Measurements from ENCODE around the gene R3HDM2.
A peak's percentile ranks its signal among the peaks of the same experiment; 100 is the strongest.

R3HDM2 gene

DNA sequence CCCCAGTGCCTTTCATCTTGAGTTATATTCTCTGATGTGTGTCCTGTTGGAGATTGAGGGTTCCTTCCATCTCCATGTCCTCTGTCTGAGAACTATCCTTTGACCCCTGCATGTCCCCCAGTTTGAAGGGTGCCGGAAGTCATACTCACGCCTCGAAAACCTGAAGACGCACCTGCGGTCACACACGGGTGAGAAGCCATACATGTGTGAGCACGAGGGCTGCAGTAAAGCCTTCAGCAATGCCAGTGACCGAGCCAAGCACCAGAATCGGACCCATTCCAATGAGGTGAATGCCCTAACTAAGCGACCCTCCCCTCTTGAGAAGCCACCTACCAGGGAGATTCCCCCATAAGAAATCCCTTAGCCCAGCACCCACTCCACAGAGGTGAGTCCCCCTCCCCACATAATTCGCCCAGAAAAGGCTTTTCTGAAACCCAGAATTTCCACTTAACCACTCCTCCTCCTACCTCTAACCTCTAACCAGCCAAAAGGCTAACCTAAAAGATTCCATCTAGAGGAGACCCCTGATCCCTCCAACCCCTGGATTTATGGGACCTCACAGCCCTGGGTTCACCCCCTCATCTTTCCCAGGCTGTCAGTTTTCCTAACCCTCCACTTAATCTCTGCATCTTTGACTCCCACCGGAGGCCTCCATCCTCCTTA, 36.5 kb upstream of the R3HDM2 start:
- no peak for DNase-seq (ENCODE audit: low spot score)

DNA sequence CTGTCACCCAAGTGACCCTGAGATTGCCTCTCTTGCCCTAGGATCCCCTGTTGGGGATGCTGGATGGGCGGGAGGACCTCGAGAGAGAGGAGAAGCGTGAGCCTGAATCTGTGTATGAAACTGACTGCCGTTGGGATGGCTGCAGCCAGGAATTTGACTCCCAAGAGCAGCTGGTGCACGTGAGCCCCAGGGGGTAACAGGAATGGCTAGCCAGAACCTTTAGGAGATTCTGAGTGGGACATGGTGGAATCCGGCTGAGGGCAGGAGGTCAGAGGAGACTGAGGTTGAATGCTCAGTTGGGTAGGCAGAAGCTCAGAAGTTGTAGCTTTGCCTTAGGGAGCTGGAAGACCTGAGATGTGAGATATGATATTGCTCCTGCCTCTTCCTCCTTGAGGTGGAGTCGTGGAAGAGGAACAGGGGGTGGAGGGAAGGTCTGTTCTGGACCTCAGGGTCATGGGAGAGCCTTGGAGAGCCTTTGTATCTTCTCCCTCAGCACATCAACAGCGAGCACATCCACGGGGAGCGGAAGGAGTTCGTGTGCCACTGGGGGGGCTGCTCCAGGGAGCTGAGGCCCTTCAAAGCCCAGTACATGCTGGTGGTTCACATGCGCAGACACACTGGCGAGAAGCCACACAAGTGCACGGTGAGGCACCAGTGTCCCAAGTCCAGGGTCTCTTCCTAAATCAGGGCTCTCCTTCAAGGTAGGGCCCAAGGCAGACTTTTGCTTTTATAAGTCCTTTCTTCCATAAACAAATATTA, 35.1 kb upstream of the R3HDM2 start:
- no peak for DNase-seq (ENCODE audit: low spot score)

DNA sequence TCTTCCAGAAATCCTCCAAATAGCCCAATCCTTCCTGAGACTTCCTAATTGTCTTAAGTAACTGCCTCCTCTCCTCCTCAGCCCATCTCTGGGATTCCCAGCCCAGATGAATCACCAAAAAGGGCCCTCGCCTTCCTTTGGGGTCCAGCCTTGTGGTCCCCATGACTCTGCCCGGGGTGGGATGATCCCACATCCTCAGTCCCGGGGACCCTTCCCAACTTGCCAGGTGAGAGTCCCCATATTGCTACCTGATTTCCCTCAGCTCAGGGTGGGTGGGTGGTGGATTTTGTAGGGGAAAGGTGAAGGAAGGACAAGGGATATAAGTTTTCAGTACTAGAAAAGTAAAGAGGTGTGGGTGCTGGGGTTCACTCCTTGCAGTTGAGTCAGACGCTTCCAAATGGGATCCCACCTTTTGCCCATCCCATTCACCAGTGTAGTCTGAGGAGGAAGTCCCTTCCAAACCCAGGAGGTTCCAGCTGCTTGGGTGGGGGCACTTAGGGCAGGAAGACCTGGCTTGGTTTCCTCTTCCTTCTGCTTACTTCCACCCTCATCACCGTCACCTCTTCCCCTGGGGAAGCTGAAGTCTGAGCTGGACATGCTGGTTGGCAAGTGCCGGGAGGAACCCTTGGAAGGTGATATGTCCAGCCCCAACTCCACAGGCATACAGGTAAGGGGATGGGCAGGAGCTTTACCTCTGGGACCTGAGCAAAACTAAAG, 34.3 kb upstream of the R3HDM2 start:
- DNase-seq (ENCODE audit: low spot score), result no peak

DNA sequence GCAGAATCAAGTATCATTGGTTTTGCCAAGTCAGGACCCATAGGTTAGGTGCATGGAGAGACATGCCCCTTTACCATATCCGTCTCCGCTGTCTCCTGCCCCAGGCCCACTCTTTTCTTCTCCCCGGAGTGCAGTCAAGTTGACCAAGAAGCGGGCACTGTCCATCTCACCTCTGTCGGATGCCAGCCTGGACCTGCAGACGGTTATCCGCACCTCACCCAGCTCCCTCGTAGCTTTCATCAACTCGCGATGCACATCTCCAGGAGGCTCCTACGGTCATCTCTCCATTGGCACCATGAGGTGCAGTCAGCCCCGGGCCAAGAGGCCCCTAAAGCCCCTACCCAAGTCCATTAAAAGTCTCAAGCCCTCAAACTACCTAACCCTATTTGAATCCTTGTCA, 33.7 kb upstream of the R3HDM2 start:
- DNase-seq (ENCODE audit: low spot score), result no peak

DNA sequence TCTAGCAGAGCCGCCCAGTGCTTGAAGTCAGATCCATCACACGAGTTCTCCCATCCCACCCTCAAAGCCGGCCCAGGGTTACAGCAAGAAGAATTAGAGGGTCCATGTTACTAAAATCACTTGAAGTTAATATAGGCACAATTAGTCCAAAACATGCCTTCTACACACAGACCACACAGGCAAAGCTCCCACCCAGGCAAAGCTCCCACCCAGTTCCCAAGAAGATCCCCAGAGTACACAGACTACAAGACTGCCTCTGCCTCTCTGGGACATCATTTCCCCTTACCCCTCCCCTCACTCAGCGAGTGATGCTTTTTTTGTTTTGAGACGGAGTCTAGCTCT, 32.0 kb upstream of the R3HDM2 start:
- DNase-seq (ENCODE audit: low spot score), result no peak

DNA sequence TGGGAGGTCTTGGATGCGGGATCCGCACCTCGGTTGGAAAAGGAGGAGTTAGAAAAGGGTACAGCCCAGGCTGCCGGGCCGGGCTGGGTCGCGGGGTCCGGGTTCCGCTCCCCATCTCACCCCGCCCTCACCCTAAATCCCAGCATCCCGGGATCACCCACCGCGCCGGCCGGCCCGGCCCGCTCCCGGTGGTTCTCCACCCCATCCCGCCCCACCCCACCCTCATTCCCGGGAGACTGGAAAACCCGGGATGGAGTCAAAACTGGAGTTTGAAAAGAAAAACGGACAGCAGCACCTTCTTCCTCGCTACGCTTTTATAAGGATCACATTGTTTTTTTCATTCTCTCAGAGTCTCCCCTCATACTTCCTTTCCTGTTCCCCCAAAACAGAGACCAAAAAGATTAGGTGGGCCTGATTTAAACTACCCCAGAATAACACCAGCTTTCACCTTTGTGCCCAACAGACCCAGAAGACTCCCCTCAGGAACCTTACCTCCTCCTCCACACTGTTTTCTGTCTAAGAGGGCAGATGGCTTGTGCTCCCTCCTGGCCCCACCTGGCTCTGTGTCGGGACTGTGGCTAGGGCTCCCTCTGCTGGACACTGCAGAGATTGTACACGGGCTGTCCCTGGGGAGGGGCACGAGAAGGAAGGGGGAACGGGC, 31.5 kb upstream of the R3HDM2 start:
- peak; percentile 95 for DNase-seq (ENCODE audit: low spot score)

DNA sequence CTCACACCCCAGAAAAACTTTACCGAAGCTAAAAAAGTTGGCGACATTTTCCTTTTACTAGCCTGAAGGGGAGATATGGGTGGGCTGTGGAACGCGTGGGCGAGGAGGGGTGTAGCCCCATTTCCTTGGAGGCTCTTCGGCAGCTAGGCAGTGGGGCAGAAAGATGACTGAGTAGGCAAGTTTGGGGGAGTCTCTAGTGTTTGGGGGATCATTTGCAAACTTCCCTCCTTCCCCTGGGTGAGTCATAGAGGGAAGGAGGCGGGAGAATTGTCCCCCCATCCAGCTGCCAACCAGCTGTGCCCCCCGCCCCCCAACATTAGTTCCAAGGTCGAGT, 31.0 kb upstream of the R3HDM2 start:
- DNase-seq (ENCODE audit: low spot score), result no peak

DNA sequence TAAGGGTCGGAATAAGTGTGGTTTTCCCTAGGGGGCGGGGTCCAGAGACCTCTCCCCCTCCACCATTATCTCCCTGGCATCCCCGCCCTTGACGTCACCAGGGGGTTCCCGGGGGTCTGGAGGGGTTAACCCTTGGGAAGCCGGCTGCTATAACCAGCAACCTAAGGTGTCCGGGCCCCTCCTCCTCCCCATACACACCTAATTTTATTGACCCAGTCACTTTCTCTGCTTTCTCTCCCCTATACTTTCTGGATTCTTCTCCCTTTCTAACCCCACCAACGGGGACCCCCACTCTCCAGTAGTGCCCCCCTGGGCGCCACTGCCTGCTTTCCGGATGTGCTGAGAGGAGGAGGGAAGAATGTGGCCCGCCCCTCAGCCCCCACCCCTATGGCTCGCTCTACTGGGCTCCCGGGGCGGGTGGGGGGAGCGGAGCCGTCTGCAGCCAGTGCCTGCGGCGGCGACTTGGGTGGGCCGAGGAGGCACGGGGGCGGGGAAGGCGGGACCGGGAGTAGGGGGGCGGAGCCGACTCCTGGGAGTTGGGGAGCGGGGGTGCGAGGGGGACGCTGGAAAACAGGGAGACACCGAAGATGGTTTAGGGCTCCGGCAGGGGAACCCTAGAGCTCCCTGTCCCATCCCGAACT, 30.6 kb upstream of the R3HDM2 start:
- peak; percentile 81 for DNase-seq (ENCODE audit: low spot score)

DNA sequence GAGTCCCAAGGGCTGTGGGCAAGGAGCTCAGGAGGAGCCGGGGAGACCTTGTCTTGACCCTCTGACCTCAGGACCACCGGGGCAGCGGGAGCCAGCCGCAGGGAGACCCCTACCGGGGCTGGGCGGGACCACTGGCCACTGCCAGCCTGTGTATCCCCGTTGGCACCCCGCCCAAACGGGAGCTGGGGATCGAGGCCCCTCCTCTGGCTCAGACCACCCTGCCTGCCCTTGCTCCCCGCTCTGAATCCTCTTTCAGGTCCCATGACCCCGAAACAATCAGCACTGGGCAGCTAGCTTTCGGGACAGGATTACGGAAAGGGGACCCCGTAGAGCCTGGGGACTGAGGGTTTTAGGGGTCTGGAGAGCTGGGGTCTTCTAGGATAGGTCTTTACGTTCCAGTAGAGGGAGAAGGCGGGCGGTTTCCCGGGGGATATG, 30.0 kb upstream of the R3HDM2 start:
- peak; percentile 34 for DNase-seq (ENCODE audit: low spot score)

DNA sequence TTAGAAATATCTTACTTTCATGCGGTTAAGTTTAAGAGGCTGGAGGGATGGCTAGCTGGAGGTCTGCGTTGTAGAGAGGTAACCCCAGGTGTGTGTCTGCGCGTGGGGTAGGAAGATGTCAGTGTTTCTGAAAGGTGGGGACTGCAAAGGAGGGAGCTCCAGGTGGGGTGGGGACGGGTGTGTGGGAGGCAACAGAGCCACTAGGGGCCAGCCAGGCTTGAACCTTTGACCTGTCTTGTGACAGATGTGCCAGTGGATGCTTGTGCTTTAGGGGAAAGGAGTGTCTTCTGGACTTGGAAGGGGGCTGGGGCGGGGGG, 29.6 kb upstream of the R3HDM2 start:
- DNase-seq (ENCODE audit: low spot score), result no peak

DNA sequence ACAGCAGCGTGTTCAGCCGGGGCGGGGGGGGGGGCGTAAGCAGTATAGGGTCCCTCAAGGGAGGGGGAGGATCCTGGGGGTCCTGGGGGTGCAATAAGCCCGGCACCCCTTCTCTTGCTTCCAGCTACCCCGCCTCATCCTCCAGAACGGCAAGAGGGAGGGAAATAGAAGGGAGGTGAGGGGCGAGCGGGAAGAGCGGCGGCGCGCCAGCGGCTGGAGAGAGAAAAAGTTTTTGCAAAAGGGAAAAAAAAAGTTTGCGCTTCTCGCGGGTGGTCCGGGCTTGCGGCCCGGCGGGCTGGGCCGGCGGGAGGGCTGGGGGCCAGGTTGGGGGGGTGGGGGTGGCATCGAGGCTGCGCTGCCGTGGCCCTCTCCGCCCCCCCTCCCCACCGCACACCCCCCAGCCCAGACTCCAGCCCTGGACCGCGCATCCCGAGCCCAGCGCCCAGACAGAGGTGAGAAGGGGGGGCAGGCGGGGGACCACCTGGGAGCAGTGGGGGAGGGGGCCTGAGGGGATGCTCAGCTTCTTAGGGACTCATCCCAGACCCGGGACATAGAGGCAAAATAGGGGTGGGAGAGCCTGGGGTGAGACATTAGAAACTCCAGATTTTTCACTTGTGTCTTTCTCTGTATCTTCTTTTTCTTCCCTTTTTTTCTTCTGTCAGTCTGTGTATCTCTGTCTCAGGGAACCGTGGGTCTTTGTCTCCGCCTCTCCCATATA, 29.1 kb upstream of the R3HDM2 start, which contains the start of gene GLI1:
Gene GLI1, plus strand, starts transcription at position 36 of the 718 bp plus-strand sequence. CDS start 3,907 bp downstream, outside the sequence.
- DNase-seq (ENCODE audit: low spot score), result no peak

DNA sequence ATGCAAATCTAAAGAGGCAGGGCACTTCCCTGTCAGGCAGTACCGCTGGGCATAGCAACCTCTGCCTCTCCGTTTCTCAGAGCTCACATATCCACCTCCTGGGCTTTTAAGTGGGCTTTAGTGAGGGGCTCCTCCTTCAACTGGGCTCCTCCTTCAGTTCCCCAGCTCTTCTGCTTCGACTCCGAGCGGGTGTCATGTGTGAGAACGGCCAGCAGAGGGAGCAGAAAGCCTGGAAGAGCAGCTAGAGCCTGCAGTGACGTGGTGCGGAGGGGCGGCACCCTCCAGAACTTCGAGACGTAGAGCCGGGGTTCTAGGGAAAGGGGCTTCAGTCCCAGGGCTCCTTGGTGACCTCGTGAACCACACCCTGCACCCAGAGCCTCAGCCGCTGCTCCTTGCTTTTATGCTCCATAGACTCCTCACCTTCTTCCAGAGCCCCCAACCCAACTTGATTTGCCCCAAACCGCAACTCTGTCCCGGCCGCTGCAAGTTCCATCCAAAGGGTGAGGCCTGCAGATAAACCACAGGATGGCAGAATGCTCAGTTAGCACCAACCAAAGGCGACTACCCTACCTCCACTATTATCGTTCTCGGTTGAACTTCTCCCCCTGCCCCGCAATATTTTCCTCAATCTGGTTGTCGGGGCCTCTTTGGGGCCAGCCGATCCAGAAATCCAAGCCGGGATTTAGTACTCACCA, 28.4 kb upstream of the R3HDM2 start:
- DNase-seq (ENCODE audit: low spot score), result peak; percentile 70

DNA sequence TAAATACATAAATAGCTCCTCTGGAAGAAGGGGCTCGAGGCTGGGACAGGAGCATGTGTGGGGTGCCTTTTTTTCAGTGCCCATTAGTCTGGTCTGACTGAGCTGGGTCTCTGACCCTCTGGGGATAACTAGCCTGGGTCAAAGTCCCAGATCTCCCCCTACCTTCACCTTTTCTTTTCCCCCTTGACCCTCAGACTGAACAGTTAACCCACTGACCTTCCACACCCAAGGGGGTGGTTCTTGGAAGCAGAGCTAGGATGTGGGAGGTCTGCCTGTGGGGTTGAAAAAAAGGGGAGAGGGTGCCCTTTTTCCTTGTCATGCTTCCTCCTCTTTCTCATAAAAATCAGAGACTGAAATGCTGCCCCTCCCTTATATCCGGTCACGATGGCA, 27.8 kb upstream of the R3HDM2 start:
- no peak for DNase-seq (ENCODE audit: low spot score)

DNA sequence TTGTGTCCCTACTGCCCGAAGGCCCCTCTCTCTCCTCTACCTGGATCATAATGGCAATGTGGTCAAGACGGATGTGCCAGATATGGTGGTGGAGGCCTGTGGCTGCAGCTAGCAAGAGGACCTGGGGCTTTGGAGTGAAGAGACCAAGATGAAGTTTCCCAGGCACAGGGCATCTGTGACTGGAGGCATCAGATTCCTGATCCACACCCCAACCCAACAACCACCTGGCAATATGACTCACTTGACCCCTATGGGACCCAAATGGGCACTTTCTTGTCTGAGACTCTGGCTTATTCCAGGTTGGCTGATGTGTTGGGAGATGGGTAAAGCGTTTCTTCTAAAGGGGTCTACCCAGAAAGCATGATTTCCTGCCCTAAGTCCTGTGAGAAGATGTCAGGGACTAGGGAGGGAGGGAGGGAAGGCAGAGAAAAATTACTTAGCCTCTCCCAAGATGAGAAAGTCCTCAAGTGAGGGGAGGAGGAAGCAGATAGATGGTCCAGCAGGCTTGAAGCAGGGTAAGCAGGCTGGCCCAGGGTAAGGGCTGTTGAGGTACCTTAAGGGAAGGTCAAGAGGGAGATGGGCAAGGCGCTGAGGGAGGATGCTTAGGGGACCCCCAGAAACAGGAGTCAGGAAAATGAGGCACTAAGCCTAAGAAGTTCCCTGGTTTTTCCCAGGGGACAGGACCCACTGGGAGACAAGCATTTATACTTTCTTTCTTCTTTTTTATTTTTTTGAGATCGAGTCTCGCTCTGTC, 26.1 kb upstream of the R3HDM2 start:
- no peak for DNase-seq (ENCODE audit: low spot score)

DNA sequence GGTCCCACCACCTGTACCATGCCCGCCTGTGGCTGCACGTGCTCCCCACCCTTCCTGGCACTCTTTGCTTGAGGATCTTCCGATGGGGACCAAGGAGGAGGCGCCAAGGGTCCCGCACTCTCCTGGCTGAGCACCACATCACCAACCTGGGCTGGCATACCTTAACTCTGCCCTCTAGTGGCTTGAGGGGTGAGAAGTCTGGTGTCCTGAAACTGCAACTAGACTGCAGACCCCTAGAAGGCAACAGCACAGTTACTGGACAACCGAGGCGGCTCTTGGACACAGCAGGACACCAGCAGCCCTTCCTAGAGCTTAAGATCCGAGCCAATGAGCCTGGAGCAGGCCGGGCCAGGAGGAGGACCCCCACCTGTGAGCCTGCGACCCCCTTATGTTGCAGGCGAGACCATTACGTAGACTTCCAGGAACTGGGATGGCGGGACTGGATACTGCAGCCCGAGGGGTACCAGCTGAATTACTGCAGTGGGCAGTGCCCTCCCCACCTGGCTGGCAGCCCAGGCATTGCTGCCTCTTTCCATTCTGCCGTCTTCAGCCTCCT, 25.4 kb upstream of the R3HDM2 start:
- DNase-seq (ENCODE audit: low spot score), result no peak

DNA sequence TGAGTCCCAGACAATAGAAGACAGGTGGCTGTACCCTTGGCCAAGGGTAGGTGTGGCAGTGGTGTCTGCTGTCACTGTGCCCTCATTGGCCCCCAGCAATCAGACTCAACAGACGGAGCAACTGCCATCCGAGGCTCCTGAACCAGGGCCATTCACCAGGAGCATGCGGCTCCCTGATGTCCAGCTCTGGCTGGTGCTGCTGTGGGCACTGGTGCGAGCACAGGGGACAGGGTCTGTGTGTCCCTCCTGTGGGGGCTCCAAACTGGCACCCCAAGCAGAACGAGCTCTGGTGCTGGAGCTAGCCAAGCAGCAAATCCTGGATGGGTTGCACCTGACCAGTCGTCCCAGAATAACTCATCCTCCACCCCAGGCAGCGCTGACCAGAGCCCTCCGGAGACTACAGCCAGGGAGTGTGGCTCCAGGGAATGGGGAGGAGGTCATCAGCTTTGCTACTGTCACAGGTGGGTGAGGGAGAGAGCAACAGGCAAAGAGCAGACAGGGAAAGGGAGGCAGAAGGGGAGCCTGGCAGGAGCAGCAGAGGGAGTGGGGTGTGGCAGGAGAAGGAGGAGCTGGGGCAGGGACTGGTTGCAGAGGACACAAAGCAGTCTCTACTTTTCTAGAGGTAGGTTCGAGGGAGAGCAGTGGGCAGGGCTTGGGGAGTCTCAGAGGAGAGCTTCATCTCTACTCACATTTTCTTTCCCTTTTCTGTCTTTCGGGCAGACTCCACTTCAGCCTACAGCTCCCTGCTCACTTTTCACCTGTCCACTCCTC, 24.7 kb upstream of the R3HDM2 start:
- DNase-seq (ENCODE audit: low spot score), result no peak

DNA sequence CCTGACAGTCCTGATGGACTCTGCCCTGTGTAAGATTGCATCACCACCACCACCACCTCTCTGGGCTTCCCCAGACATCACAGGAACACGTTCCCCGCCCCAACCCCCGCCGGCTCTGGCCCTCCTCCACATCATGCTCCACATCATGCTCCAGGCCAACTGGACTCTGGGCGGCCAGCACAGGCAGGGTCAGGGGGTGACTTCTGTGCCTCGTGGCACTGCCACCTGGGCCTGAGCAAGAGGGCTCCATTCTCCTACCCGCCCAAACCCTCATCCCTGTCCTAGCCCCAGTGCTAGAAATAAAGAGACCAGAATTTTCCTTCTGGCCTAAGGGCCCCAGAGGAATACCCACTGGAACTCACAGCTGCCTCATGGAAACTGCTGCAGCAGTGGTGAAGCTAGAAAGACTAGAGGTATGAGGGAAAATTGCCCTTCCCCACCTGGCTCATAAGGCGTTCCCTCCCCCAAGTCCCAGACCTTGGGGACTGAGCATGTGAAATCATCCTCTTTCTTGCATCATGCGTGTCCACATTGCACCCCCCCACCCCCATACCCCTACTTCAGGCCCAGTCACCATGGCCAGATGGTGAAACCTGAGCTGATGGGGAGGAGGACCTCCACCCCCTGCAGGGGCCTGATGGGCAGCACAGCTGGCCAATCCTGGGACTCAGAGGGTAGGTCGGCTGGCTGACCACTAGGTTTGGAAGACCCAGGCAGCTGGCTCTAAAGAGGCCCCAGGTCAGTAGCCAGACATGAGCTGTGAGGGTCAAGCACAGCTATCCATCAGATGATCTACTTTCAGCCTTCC, 23.9 kb upstream of the R3HDM2 start, which contains the start of gene INHBE:
Gene INHBE, plus strand, starts transcription at position 742 of the 808 bp plus-strand sequence. CDS start 230 bp downstream, outside the sequence.
- DNase-seq (ENCODE audit: low spot score), result peak; percentile 80

DNA sequence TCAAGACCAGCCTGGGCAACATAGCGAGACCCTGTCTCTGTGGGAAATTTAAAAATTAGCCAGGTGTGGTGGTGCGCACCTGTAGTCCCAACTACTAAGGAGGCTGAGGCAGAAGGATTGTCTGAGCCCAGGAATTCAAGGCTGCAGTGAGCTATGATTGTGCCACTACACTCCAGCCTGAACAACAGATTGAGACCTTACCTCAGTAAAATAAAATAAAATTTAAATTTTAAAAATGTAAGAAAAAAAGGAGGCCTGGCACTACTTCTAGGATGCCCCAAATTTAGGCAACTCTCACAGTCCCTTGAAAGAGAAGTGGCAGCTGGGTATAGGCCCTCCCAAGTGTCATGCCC, 23.3 kb upstream of the R3HDM2 start:
- DNase-seq (ENCODE audit: low spot score), result no peak
